HG02970 (cell line): Measurements from ENCODE around the gene PTRH1.

Source experiments
- ATAC-seq: cut with Tn5 transposase; IDR thresholded peaks from one replicate; pipeline ENCODE4 v1.9.1; 2021; ENCODE audit warnings: mild to moderate bottlenecking, moderate library complexity, moderate number of reproducible peaks; ENCODE audit not compliant: unreplicated experiment, low FRiP score

Gene PTRH1

GRCh38 chr9:127700594-127701255, 14.7 kb downstream of the PTRH1 start:
- no peak for ATAC-seq

GRCh38 chr9:127700140-127700539, 15.3 kb downstream of the PTRH1 start:
- no peak for ATAC-seq

GRCh38 chr9:127698985-127699670, 16.3 kb downstream of the PTRH1 start:
- ATAC-seq, result no peak

- ATAC-seq, result no peak
These were observed 17.1 kb downstream of the PTRH1 start for GRCh38 chr9:127698386-127698785.

- ATAC-seq, result no peak
These were observed 17.9 kb downstream of the PTRH1 start for GRCh38 chr9:127697575-127697974.

GRCh38 chr9:127694890-127695720, 20.4 kb downstream of the PTRH1 start:
- ATAC-seq, result no peak

GRCh38 chr9:127693697-127694096, 21.8 kb downstream of the PTRH1 start:
- ATAC-seq, result no peak

GRCh38 chr9:127693143-127693542, 22.3 kb downstream of the PTRH1 start:
- ATAC-seq, result no peak

GRCh38 chr9:127692071-127692470, 23.4 kb downstream of the PTRH1 start:
- no peak for ATAC-seq

GRCh38 chr9:127690735-127691134, 24.7 kb downstream of the PTRH1 start:
- ATAC-seq, result no peak

- ATAC-seq, result no peak
These were observed 26.0 kb downstream of the PTRH1 start for GRCh38 chr9:127689329-127690000.

GRCh38 chr9:127686461-127687393, 28.7 kb downstream of the PTRH1 start:
- ATAC-seq, result no peak

GRCh38 chr9:127684576-127684975, 30.9 kb downstream of the PTRH1 start:
- ATAC-seq, result no peak

GRCh38 chr9:127683723-127684122, 31.7 kb downstream of the PTRH1 start:
- ATAC-seq, result no peak

- ATAC-seq, result no peak
These were observed 32.9 kb downstream of the PTRH1 start for GRCh38 chr9:127682351-127683136.

- ATAC-seq, result no peak
These were observed 34.6 kb downstream of the PTRH1 start for GRCh38 chr9:127680846-127681245.

- no peak for ATAC-seq
These were observed 35.2 kb downstream of the PTRH1 start for GRCh38 chr9:127680226-127680625.

- no peak for ATAC-seq
These were observed 36.0 kb downstream of the PTRH1 start for GRCh38 chr9:127679506-127679905.

- no peak for ATAC-seq
These were observed 38.8 kb downstream of the PTRH1 start for GRCh38 chr9:127676638-127677037.
